HL-60 (cell line): Measurements from ENCODE around the gene ATRIP.
A peak's percentile ranks its signal among the peaks of the same experiment; 100 is the strongest.

Experiments used
- DNase-seq, 2 experiments: peaks; one replicate each; pipeline ENCODE4 v3.0.0-alpha.2; 2010 to 2020; ENCODE audit warnings: low read depth in 1 of 2, low spot score in 1 of 2
- H3K27ac ChIP-seq: fragments of 250-450 bp; sonication (Bioruptor Pico); replicated peaks from 2 replicates; pipeline ENCODE4 v1.5.1; 2020; ENCODE audit warnings: mild to moderate bottlenecking, moderate library complexity
- H3K27me3 ChIP-seq: fragments of 250-450 bp; sonication (Bioruptor Pico); 2 replicates; pipeline ENCODE4 v1.5.1; 2021; ENCODE audit warnings: mild to moderate bottlenecking, moderate library complexity; ENCODE audit not compliant: insufficient read depth, poor library complexity, severe bottlenecking
- H3K4me3 ChIP-seq: replicated peaks from 2 replicates; pipeline ENCODE4 v1.5.1; 2011; ENCODE audit warnings: mild to moderate bottlenecking, control low read depth, low read length; ENCODE audit not compliant: insufficient read depth
- CTCF ChIP-seq: IDR thresholded peaks from one replicate; pipeline ENCODE4 v1.5.1; 2011; ENCODE audit warnings: low read length, control low read depth, inconsistent platforms; ENCODE audit not compliant: insufficient read depth
- GABPA ChIP-seq: IDR thresholded peaks from 2 replicates; pipeline ENCODE4 v1.6.1; 2012; ENCODE audit warnings: low read depth
- POLR2AphosphoS5 ChIP-seq: IDR thresholded peaks from 2 replicates; pipeline ENCODE4 v1.6.1; 2012; ENCODE audit warnings: low read depth
- REST ChIP-seq: IDR thresholded peaks from 2 replicates; pipeline ENCODE4 v1.6.1; 2012; ENCODE audit warnings: low read depth; ENCODE audit not compliant: insufficient replicate concordance
- SPI1 ChIP-seq: IDR thresholded peaks from 2 replicates; pipeline ENCODE4 v1.6.1; 2012; ENCODE audit warnings: low read depth, mild to moderate bottlenecking, borderline replicate concordance
- long read RNA-seq: library from polyadenylated mRNA; unstranded; transcript quantifications from one replicate; pipeline ENCODE4 v2.0.0, GENCODE V29; 2020

Gene ATRIP
- long read RNA-seq, full-length matches to known transcripts = 3 of 17 reads
- long read RNA-seq, partial matches to known transcripts = 7 of 17 reads
- long read RNA-seq, other reads (novel, unspliced or antisense) = 7 of 17 reads

GRCh38 chr3:48446425-48447193 lies at the start of gene ATRIP:
ATRIP (plus strand) TSS chr3:48446737; CDS start chr3:48446846, 109 bp downstream.
- TF ChIP-seq POLR2AphosphoS5 (peak; percentile 77), CTCF (no peak), SPI1 (no peak), GABPA (no peak), REST (peak; percentile 27)
- peak; percentile 76 to 86 for DNase-seq
- Histone ChIP-seq H3K4me3 (peak within 1 kb of the TSS; percentile 95), H3K27me3 (no peaks in the 10 kb centered on the region), H3K27ac (peak within 1 kb of the TSS; percentile 57)

GRCh38 chr3:48397767-48398681 lies 48.5 kb upstream of the ATRIP start:
- no peak for TF ChIP-seq REST
- no peak for TF ChIP-seq SPI1
- TF ChIP-seq CTCF = no peak
- no peak for TF ChIP-seq POLR2AphosphoS5
- no peak for TF ChIP-seq GABPA
- H3K27me3 ChIP-seq = no peaks in the 10 kb centered on the region
- peak overlapping the region; percentile 80 for H3K27ac ChIP-seq
- no peak overlapping the region for H3K4me3 ChIP-seq
- DNase-seq = peak in 1 of 2 experiments; percentile 29

DNA sequence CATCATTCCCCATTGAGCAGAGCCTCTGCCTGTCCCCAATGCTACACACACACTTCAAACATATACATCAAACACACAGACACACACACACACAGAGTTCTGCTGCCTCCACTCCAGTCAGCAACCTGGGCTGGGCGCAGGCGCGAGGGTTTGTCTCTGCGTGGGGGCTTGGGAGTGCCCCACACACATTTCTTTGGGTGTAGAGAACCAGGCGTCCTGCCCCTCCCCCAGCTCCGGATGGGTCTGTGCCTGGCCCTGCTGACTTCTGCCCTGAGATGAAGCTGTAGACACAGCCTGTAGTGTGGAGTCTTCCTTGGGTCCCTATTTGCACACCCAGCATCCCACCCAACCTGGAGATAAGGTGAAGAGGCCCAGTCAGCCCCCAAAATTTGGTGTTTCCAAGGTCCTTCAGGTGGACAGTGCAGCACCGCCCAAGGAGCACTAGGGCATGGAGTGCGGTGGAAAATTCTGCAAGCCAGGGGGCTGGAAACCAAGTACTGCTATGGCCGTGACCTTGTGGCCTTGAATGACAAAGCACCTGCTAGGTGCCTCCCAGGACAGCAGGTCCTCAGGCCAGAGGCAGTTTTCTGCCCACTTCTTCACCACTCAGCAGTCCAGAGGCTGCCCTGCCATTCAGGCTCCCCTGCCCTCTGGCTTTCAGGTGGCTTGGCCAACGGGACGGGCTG lies 47.7 kb upstream of the ATRIP start:
- H3K27ac ChIP-seq = peak overlapping the region; percentile 80
- TF ChIP-seq REST (no peak), SPI1 (no peak), GABPA (no peak), CTCF (no peak), POLR2AphosphoS5 (no peak)
- DNase-seq = no peak
- H3K27me3 ChIP-seq = no peaks in the 10 kb centered on the region
- no peak overlapping the region for H3K4me3 ChIP-seq
